SK-N-SH treated with all-trans-retinoic acid at 6 μM for 48 hours (cell line): ENCODE data around the gene GRAMD1B.
"Not testable (repeated sequence)": the region's sequence is repeated elsewhere in the genome, so short reads cannot be mapped to it uniquely, and the experiment has no call there.

Source experiments
- ATAC-seq: fragments of 200-7000 bp; cut with Tn5 transposase; 3 replicates; pipeline ENCODE4 v1.9.1; 2020; ENCODE audit warnings: mild to moderate bottlenecking, moderate library complexity
- ARNTL ChIP-seq: fragments of 450-650 bp; formaldehyde crosslinking; IDR thresholded peaks from 2 replicates; pipeline ENCODE4 v1.5.0; 2020; ENCODE audit warnings: low read depth, mild to moderate bottlenecking, moderate library complexity, borderline replicate concordance
- BACH2 ChIP-seq: fragments of 250-450 bp; sonication (Bioruptor Pico); IDR thresholded peaks from 2 replicates; pipeline ENCODE4 v1.9.0; 2021; ENCODE audit warnings: mild to moderate bottlenecking, borderline replicate concordance
- CSDC2 ChIP-seq: fragments of 250-450 bp; sonication (Bioruptor Pico); IDR thresholded peaks from 2 replicates; pipeline ENCODE4 v1.5.0; 2020; ENCODE audit warnings: mild to moderate bottlenecking, moderate library complexity
- ESRRG ChIP-seq: fragments of 250-450 bp; sonication (Bioruptor Pico); IDR thresholded peaks from 2 replicates; pipeline ENCODE4 v1.6.1; 2021; ENCODE audit warnings: mild to moderate bottlenecking
- GLIS3 ChIP-seq: fragments of 250-450 bp; sonication (Bioruptor Pico); IDR thresholded peaks from 2 replicates; pipeline ENCODE4 v1.5.0; 2020; ENCODE audit warnings: mild to moderate bottlenecking, moderate library complexity
- ISL1 ChIP-seq: fragments of 250-450 bp; sonication (Bioruptor Pico); IDR thresholded peaks from 2 replicates; pipeline ENCODE4 v2.1.2; 2022; ENCODE audit warnings: mild to moderate bottlenecking, moderate library complexity
- OSR1 ChIP-seq: fragments of 250-450 bp; sonication (Bioruptor Pico); IDR thresholded peaks from 2 replicates; pipeline ENCODE4 v1.8.0; 2022; ENCODE audit warnings: moderate library complexity, mild to moderate bottlenecking, inconsistent platforms
- RARB ChIP-seq: fragments of 250-450 bp; sonication (Bioruptor Pico); IDR thresholded peaks from 2 replicates; pipeline ENCODE4 v1.8.0; 2021; ENCODE audit warnings: mild to moderate bottlenecking, moderate library complexity
- TCF4 ChIP-seq: fragments of 250-450 bp; sonication (Bioruptor Pico); IDR thresholded peaks from 2 replicates; pipeline ENCODE4 v1.8.0; 2021; ENCODE audit warnings: mild to moderate bottlenecking, moderate library complexity, borderline replicate concordance
- TOX ChIP-seq: fragments of 250-450 bp; sonication (Bioruptor Pico); IDR thresholded peaks from 2 replicates; pipeline ENCODE4 v1.8.0; 2021; ENCODE audit warnings: mild to moderate bottlenecking, moderate library complexity, borderline replicate concordance
- ZC3H10 ChIP-seq: fragments of 250-450 bp; sonication (Bioruptor Pico); IDR thresholded peaks from 2 replicates; pipeline ENCODE4 v1.5.1; 2021; ENCODE audit warnings: mild to moderate bottlenecking, moderate library complexity
- ZFP3 ChIP-seq: fragments of 250-450 bp; sonication (Bioruptor Pico); IDR thresholded peaks from 2 replicates; pipeline ENCODE4 v1.5.0; 2020; ENCODE audit warnings: mild to moderate bottlenecking, moderate library complexity
- ZFP30 ChIP-seq: fragments of 450-650 bp; formaldehyde crosslinking; IDR thresholded peaks from 2 replicates; pipeline ENCODE4 v1.5.0; 2022; ENCODE audit warnings: mild to moderate bottlenecking, moderate library complexity
- ZNF565 ChIP-seq: fragments of 450-650 bp; formaldehyde crosslinking; conservative IDR thresholded peaks from 2 replicates; pipeline ENCODE4 v1.5.0; 2020; ENCODE audit warnings: low read depth, mild to moderate bottlenecking, moderate library complexity
- ZNF70 ChIP-seq: fragments of 450-650 bp; formaldehyde crosslinking; IDR thresholded peaks from 2 replicates; pipeline ENCODE4 v1.5.0; 2020; ENCODE audit warnings: mild to moderate bottlenecking, moderate library complexity
- ZNF8 ChIP-seq: fragments of 450-650 bp; formaldehyde crosslinking; IDR thresholded peaks from 2 replicates; pipeline ENCODE4 v1.5.0; 2020; ENCODE audit warnings: mild to moderate bottlenecking, moderate library complexity
- TF ChIP-seq, protein P1 (sequence below): fragments of 250-450 bp; sonication (Bioruptor Pico); IDR thresholded peaks from 2 replicates; pipeline ENCODE4 v1.5.1; 2021; ENCODE audit warnings: mild to moderate bottlenecking, moderate library complexity
- TF ChIP-seq, protein P2 (sequence below): fragments of 250-450 bp; sonication (Bioruptor Pico); IDR thresholded peaks from 2 replicates; pipeline ENCODE4 v1.5.1; 2020; ENCODE audit warnings: low read depth, mild to moderate bottlenecking, moderate library complexity
- TF ChIP-seq, protein P3 (sequence below): fragments of 250-450 bp; sonication (Bioruptor Pico); IDR thresholded peaks from 2 replicates; pipeline ENCODE4 v1.5.0; 2020; ENCODE audit warnings: mild to moderate bottlenecking, moderate library complexity
- TF ChIP-seq, protein P4 (sequence below): fragments of 250-450 bp; sonication (Bioruptor Pico); IDR thresholded peaks from 2 replicates; pipeline ENCODE4 v1.8.0; 2021; ENCODE audit warnings: low read depth, mild to moderate bottlenecking, moderate library complexity, borderline replicate concordance

The GRAMD1B gene

GRCh38 chr11:123454796-123455195 is 24.7 kb downstream of the GRAMD1B start:
- no peak for TF ChIP-seq ZNF565 (CRISPR knock-in tag)
- TF ChIP-seq GLIS3 (CRISPR knock-in tag), result no peak
- no peak for TF ChIP-seq ZNF8
- no peak for TF ChIP-seq ZNF70 (CRISPR knock-in tag)
- TF ChIP-seq ISL1 (CRISPR knock-in tag), result no peak
- TF ChIP-seq RARB (CRISPR knock-in tag), result no peak
- no peak for TF ChIP-seq ARNTL (CRISPR knock-in tag)
- TF ChIP-seq, protein P1, sequence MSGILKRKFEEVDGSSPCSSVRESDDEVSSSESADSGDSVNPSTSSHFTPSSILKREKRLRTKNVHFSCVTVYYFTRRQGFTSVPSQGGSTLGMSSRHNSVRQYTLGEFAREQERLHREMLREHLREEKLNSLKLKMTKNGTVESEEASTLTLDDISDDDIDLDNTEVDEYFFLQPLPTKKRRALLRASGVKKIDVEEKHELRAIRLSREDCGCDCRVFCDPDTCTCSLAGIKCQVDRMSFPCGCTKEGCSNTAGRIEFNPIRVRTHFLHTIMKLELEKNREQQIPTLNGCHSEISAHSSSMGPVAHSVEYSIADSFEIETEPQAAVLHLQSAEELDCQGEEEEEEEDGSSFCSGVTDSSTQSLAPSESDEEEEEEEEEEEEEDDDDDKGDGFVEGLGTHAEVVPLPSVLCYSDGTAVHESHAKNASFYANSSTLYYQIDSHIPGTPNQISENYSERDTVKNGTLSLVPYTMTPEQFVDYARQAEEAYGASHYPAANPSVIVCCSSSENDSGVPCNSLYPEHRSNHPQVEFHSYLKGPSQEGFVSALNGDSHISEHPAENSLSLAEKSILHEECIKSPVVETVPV (CRISPR knock-in tag), result no peak
- no peak for TF ChIP-seq ZFP3
- TF ChIP-seq, protein P2, sequence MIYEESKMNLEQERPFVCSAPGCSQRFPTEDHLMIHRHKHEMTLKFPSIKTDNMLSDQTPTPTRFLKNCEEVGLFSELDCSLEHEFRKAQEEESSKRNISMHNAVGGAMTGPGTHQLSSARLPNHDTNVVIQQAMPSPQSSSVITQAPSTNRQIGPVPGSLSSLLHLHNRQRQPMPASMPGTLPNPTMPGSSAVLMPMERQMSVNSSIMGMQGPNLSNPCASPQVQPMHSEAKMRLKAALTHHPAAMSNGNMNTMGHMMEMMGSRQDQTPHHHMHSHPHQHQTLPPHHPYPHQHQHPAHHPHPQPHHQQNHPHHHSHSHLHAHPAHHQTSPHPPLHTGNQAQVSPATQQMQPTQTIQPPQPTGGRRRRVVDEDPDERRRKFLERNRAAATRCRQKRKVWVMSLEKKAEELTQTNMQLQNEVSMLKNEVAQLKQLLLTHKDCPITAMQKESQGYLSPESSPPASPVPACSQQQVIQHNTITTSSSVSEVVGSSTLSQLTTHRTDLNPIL (CRISPR knock-in tag), result no peak
- TF ChIP-seq, protein P3, sequence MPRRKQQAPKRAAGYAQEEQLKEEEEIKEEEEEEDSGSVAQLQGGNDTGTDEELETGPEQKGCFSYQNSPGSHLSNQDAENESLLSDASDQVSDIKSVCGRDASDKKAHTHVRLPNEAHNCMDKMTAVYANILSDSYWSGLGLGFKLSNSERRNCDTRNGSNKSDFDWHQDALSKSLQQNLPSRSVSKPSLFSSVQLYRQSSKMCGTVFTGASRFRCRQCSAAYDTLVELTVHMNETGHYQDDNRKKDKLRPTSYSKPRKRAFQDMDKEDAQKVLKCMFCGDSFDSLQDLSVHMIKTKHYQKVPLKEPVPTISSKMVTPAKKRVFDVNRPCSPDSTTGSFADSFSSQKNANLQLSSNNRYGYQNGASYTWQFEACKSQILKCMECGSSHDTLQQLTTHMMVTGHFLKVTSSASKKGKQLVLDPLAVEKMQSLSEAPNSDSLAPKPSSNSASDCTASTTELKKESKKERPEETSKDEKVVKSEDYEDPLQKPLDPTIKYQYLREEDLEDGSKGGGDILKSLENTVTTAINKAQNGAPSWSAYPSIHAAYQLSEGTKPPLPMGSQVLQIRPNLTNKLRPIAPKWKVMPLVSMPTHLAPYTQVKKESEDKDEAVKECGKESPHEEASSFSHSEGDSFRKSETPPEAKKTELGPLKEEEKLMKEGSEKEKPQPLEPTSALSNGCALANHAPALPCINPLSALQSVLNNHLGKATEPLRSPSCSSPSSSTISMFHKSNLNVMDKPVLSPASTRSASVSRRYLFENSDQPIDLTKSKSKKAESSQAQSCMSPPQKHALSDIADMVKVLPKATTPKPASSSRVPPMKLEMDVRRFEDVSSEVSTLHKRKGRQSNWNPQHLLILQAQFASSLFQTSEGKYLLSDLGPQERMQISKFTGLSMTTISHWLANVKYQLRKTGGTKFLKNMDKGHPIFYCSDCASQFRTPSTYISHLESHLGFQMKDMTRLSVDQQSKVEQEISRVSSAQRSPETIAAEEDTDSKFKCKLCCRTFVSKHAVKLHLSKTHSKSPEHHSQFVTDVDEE (CRISPR knock-in tag), result no peak
- no peak for TF ChIP-seq CSDC2 (CRISPR knock-in tag)
- no peak for ATAC-seq

GRCh38 chr11:123456448-123456847 is 26.4 kb downstream of the GRAMD1B start:
- not testable (repeated sequence) for ATAC-seq

DNA sequence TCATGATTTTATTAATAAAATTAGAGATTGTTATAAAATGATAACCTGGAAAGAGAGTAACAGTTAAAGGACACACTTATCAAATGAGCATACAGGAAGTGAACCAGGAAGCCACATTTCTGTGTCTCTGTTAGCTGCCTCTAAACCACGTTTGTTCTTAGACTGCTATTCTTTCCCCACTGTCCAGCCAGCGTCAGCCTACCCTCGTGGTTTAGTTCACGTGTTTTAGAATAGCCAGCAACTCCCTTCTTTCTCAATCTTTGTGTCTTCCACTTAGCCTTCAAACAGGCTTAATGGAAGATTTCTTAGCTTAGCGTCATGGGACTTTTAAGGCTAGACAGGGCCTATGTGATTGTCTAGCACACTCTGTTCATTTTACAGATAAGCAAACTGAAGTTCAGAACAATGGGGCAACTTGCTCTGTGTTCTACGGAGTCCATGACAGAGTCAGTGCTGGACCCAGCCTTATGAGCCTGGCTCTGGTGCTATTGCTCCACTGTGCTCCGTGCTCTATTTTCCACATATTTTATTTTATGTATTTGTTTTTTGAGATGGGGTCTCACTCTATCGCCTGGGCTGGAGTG is 27.2 kb downstream of the GRAMD1B start:
- ATAC-seq, result no peak
- TF ChIP-seq ISL1 (CRISPR knock-in tag) (no peak), ZNF70 (CRISPR knock-in tag) (no peak), TOX (CRISPR knock-in tag) (no peak), ZFP3 (no peak), ARNTL (CRISPR knock-in tag) (no peak), TCF4 (CRISPR knock-in tag) (no peak), ESRRG (CRISPR knock-in tag) (no peak), ZFP30 (CRISPR knock-in tag) (no peak), ZC3H10 (CRISPR knock-in tag) (no peak), ZNF565 (CRISPR knock-in tag) (no peak), BACH2 (CRISPR knock-in tag) (no peak), OSR1 (CRISPR knock-in tag) (no peak)
- TF ChIP-seq, protein P4, sequence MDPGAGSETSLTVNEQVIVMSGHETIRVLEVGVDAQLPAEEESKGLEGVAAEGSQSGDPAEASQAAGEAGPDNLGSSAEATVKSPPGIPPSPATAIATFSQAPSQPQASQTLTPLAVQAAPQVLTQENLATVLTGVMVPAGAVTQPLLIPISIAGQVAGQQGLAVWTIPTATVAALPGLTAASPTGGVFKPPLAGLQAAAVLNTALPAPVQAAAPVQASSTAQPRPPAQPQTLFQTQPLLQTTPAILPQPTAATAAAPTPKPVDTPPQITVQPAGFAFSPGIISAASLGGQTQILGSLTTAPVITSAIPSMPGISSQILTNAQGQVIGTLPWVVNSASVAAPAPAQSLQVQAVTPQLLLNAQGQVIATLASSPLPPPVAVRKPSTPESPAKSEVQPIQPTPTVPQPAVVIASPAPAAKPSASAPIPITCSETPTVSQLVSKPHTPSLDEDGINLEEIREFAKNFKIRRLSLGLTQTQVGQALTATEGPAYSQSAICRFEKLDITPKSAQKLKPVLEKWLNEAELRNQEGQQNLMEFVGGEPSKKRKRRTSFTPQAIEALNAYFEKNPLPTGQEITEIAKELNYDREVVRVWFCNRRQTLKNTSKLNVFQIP (CRISPR knock-in tag), result no peak
- TF ChIP-seq, protein P3 (CRISPR knock-in tag), result no peak
- TF ChIP-seq, protein P1 (CRISPR knock-in tag), result no peak
- TF ChIP-seq, protein P2 (CRISPR knock-in tag), result no peak
